ENCODE measurements around the gene GALNT16. TPM values are rescaled to one million over a fixed set of nuclear protein-coding genes. Genes with fewer than 3 reads are reported as not detected.

GALNT16 gene
- total RNA-seq, 1 experiment from 2014 or later: 3.8 TPM

- no peaks in the 10 kb centered on the region for H3K36me3 ChIP-seq
- H3K27me3 ChIP-seq: no peaks in the 10 kb centered on the region
- H3K9me3 ChIP-seq: no peaks in the 10 kb centered on the region
- H3K4me3 ChIP-seq: no peak overlapping the region
- no peak for DNase-seq
Measured at GRCh38 chr14:69320581-69321365, 60.8 kb downstream of the GALNT16 start.

- Histone ChIP-seq H3K36me3 (no peaks in the 10 kb centered on the region), H3K27me3 (no peaks in the 10 kb centered on the region), H3K4me3 (no peak overlapping the region), H3K9me3 (no peaks in the 10 kb centered on the region)
- no peak for DNase-seq
Measured at GRCh38 chr14:69321601-69322330, 61.8 kb downstream of the GALNT16 start.

GRCh38 chr14:69323266-69323998 lies 63.5 kb downstream of the GALNT16 start:
- H3K4me3 ChIP-seq: no peak overlapping the region

GRCh38 chr14:69323999-69324282 lies 64.0 kb downstream of the GALNT16 start:
- DNase-seq: no peak
- no peaks in the 10 kb centered on the region for H3K27me3 ChIP-seq
- H3K36me3 ChIP-seq: no peaks in the 10 kb centered on the region
- H3K4me3 ChIP-seq: no peak overlapping the region
- H3K9me3 ChIP-seq: no peaks in the 10 kb centered on the region

More at GRCh38 chr14:69323266-69323998, 63.5 kb downstream of the GALNT16 start:
- no peaks in the 10 kb centered on the region for H3K27me3 ChIP-seq
- no peaks in the 10 kb centered on the region for H3K9me3 ChIP-seq
- no peaks in the 10 kb centered on the region for H3K36me3 ChIP-seq
- DNase-seq: no peak

GRCh38 chr14:69324341-69324931 lies 64.5 kb downstream of the GALNT16 start:
- H3K4me3 ChIP-seq: no peak overlapping the region
- DNase-seq: no peak
- H3K36me3 ChIP-seq: no peaks in the 10 kb centered on the region
- no peaks in the 10 kb centered on the region for H3K9me3 ChIP-seq
- no peaks in the 10 kb centered on the region for H3K27me3 ChIP-seq

GRCh38 chr14:69325086-69325485 lies 65.1 kb downstream of the GALNT16 start:
- no peaks in the 10 kb centered on the region for H3K9me3 ChIP-seq
- DNase-seq: no peak
- H3K4me3 ChIP-seq: no peak overlapping the region
- no peaks in the 10 kb centered on the region for H3K27me3 ChIP-seq
- H3K36me3 ChIP-seq: no peaks in the 10 kb centered on the region

- Histone ChIP-seq H3K4me3 (no peak overlapping the region), H3K9me3 (no peaks in the 10 kb centered on the region), H3K27me3 (no peaks in the 10 kb centered on the region), H3K36me3 (no peaks in the 10 kb centered on the region)
- DNase-seq: no peak
Measured at GRCh38 chr14:69325646-69326265, 65.8 kb downstream of the GALNT16 start.

- DNase-seq: no peak
- H3K4me3 ChIP-seq: no peak overlapping the region
- H3K9me3 ChIP-seq: no peaks in the 10 kb centered on the region
- H3K36me3 ChIP-seq: no peaks in the 10 kb centered on the region
- H3K27me3 ChIP-seq: no peaks in the 10 kb centered on the region
Measured at GRCh38 chr14:69326611-69327010, 66.7 kb downstream of the GALNT16 start.

GRCh38 chr14:69327507-69327906 lies 67.5 kb downstream of the GALNT16 start:
- no peak for DNase-seq

GRCh38 chr14:69328317-69328716 lies 68.4 kb downstream of the GALNT16 start:
- H3K27me3 ChIP-seq: no peaks in the 10 kb centered on the region
- no peaks in the 10 kb centered on the region for H3K9me3 ChIP-seq
- DNase-seq: no peak
- no peaks in the 10 kb centered on the region for H3K36me3 ChIP-seq
- H3K4me3 ChIP-seq: no peak overlapping the region

More at GRCh38 chr14:69327507-69327906, 67.5 kb downstream of the GALNT16 start:
- no peaks in the 10 kb centered on the region for H3K9me3 ChIP-seq
- no peak overlapping the region for H3K4me3 ChIP-seq
- no peaks in the 10 kb centered on the region for H3K27me3 ChIP-seq
- no peaks in the 10 kb centered on the region for H3K36me3 ChIP-seq

- DNase-seq: no peak
- Histone ChIP-seq H3K27me3 (no peaks in the 10 kb centered on the region), H3K4me3 (no peak overlapping the region), H3K36me3 (no peaks in the 10 kb centered on the region), H3K9me3 (no peaks in the 10 kb centered on the region)
Measured at GRCh38 chr14:69328765-69329164, 68.8 kb downstream of the GALNT16 start.

GRCh38 chr14:69331206-69331605 lies 71.2 kb downstream of the GALNT16 start:
- Histone ChIP-seq H3K36me3 (no peaks in the 10 kb centered on the region), H3K27me3 (no peaks in the 10 kb centered on the region), H3K4me3 (no peak overlapping the region), H3K9me3 (no peaks in the 10 kb centered on the region)
- DNase-seq: no peak

GRCh38 chr14:69332782-69333395 lies 72.9 kb downstream of the GALNT16 start:
- Histone ChIP-seq H3K36me3 (no peaks in the 10 kb centered on the region), H3K9me3 (no peaks in the 10 kb centered on the region), H3K27me3 (no peaks in the 10 kb centered on the region), H3K4me3 (no peak overlapping the region)
- DNase-seq: no peak

GRCh38 chr14:69333791-69334337 lies 73.9 kb downstream of the GALNT16 start:
- no peak for DNase-seq

GRCh38 chr14:69334576-69334975 lies 74.6 kb downstream of the GALNT16 start:
- no peaks in the 10 kb centered on the region for H3K27me3 ChIP-seq
- H3K9me3 ChIP-seq: no peaks in the 10 kb centered on the region
- H3K36me3 ChIP-seq: no peaks in the 10 kb centered on the region
- no peak for DNase-seq
- no peak overlapping the region for H3K4me3 ChIP-seq

More at GRCh38 chr14:69333791-69334337, 73.9 kb downstream of the GALNT16 start:
- H3K27me3 ChIP-seq: no peaks in the 10 kb centered on the region
- no peaks in the 10 kb centered on the region for H3K9me3 ChIP-seq
- no peaks in the 10 kb centered on the region for H3K36me3 ChIP-seq
- H3K4me3 ChIP-seq: no peak overlapping the region

- no peaks in the 10 kb centered on the region for H3K9me3 ChIP-seq
- no peaks in the 10 kb centered on the region for H3K27me3 ChIP-seq
- no peak overlapping the region for H3K4me3 ChIP-seq
- no peak for DNase-seq
- H3K36me3 ChIP-seq: no peaks in the 10 kb centered on the region
Measured at GRCh38 chr14:69335371-69335771, 75.4 kb downstream of the GALNT16 start.

All from MG63 (cell line).